ENCODE data around the gene AURKB. TPM values are rescaled to one million over a fixed set of nuclear protein-coding genes. Genes with fewer than 3 reads are reported as not detected.

The AURKB gene
- total and polyA plus RNA-seq, 10 of the 15 experiments (the other 5 are each of a cell fraction or from before 2014, with no cell fraction given) = 52.7 to 209 (median 128) TPM

DNA sequence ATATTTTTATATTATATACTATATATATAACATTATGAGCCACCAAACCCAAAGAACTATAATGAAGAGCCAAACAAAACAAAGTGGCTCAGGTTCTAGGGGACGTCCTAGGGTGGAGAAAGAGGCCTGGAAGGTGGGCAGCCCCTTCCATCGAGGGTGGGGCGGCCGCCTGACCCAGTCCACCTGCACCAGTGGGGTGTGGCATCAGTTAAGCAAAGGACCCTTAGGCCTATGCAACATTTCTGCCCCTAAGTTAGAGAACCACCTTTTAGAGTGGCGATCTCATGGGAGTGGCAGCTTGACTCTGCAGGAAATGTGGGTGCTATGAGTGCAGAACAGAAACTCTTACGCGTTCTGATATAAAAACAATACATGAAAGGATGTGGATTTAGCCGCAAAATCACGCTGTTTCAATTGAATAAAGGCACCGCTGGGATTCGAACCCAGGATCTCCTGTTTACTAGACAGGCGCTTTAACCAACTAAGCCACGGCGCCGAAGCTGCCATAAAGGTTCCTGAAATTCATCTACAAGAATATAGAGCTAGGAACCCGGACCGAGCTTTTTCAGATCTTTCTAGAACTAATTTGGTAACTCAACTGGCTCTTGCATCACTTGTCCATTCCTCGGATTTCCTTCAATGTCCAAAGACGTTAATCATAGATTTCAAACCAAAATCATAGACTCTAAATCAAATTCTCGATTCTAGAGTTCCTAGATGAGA lies 15.6 kb upstream of the AURKB start:
- Histone ChIP-seq H3K4me2 (ENCODE audit: control insufficient read depth, insufficient read depth) (peak overlapping the region; percentile 79), H3K36me3 (ENCODE audit: control insufficient read depth in 2 of 2, insufficient read depth in 2 of 2, low read length in 1 of 2) (peaks cover 24 to 27% of the 10 kb centered on the region in 2 experiments; a peak in 3 of 4 replicates), H3K4me3 (peak overlapping the region; percentile 44; the same call in 1 of the 2 replicates), H4K20me1 (ENCODE audit: control insufficient read depth, insufficient read depth) (no peaks in the 10 kb centered on the region; the same call in 1 of the 2 replicates), H2AFZ (ENCODE audit: control insufficient read depth, low read depth, low read length) (no peak overlapping the region), H3K4me1 (ENCODE audit: control insufficient read depth, insufficient read depth, low read length) (peaks cover 27% of the 10 kb centered on the region), H3K27ac (ENCODE audit: control insufficient read depth, insufficient read depth) (peak overlapping the region; percentile 54), H3K27me3 (replicated peaks in 1 of 2; ENCODE audit: control insufficient read depth in 2 of 2, insufficient read depth in 2 of 2, low read length in 1 of 2) (no peaks in the 10 kb centered on the region), H3K9ac (ENCODE audit: control insufficient read depth, insufficient read depth, low read length) (peak overlapping the region; percentile 60; the same call in 1 of the 2 replicates), H3K79me2 (ENCODE audit: control insufficient read depth, insufficient read depth, low read length) (no peaks in the 10 kb centered on the region), H3K9me3 (replicated peaks; ENCODE audit: control insufficient read depth, insufficient read depth, low read length) (no peaks in the 10 kb centered on the region)
- ATAC-seq (peak; percentile 2; the same call in 1 of the 3 replicates), FAIRE-seq (no peak), DNase-seq (ENCODE audit: low read depth, low spot score) (peak; percentile 68)
- in situ Hi-C loops (cut with MboI) (no loop called here), intact Hi-C loops (cut with micrococcal nuclease; ENCODE audit: unreplicated experiment) (loop anchor here (1.0 kb wide), 1 partner anchor 69 kb away; the partner anchor contains the start of gene SLC25A35)
- ChIA-PET SMC1A (ENCODE audit: uncharacterized antibody, unreplicated experiment) (interaction anchor here (0.8 to 6.7 kb wide), 11 partner anchors 22 to 166 kb away, joined by 3 to 64 read pairs (median 5); partner anchors contain the start of genes CTC1, PFAS, RANGRF and SLC25A35), POLR2A (interaction anchor here (0.6 to 9.0 kb wide), 8 partner anchors 16 to 103 kb away, joined by 3 to 161 read pairs (median 5); partner anchors contain the start of genes AURKB, BORCS6, CTC1 and PFAS), CTCF (interaction anchor here (0.8 to 2.6 kb wide), 7 partner anchors 21 to 668 kb away, joined by 3 to 7 read pairs (median 3); partner anchors contain the start of genes CTC1 and SLC25A35), RAD21 (ENCODE audit: unreplicated experiment) (interaction anchor here (0.9 to 6.5 kb wide), 8 partner anchors 18 to 75 kb away, joined by 3 to 117 read pairs (median 6); partner anchors contain the start of genes BORCS6, CTC1 and RANGRF)
- WGBS (ENCODE audit: insufficient coverage, insufficient replicate concordance, low lambda C conversion rate, missing lambda C conversion rate) = 10% methylated on average over 20 of the region's 20 CpGs
- no TSS peak for BruUV-seq (replicated peaks)
- TF ChIP-seq, protein P1, sequence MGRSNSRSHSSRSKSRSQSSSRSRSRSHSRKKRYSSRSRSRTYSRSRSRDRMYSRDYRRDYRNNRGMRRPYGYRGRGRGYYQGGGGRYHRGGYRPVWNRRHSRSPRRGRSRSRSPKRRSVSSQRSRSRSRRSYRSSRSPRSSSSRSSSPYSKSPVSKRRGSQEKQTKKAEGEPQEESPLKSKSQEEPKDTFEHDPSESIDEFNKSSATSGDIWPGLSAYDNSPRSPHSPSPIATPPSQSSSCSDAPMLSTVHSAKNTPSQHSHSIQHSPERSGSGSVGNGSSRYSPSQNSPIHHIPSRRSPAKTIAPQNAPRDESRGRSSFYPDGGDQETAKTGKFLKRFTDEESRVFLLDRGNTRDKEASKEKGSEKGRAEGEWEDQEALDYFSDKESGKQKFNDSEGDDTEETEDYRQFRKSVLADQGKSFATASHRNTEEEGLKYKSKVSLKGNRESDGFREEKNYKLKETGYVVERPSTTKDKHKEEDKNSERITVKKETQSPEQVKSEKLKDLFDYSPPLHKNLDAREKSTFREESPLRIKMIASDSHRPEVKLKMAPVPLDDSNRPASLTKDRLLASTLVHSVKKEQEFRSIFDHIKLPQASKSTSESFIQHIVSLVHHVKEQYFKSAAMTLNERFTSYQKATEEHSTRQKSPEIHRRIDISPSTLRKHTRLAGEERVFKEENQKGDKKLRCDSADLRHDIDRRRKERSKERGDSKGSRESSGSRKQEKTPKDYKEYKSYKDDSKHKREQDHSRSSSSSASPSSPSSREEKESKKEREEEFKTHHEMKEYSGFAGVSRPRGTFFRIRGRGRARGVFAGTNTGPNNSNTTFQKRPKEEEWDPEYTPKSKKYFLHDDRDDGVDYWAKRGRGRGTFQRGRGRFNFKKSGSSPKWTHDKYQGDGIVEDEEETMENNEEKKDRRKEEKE (IDR thresholded peaks at IDR 0.05) = no peak
- TF ChIP-seq SUZ12 (IDR thresholded peaks at IDR 0.05; ENCODE audit: unreplicated experiment) (no peak), POLR2AphosphoS2 (IDR thresholded peaks at IDR 0.05; ENCODE audit: low read depth, low read length) (no peak; the same call in 1 of the 2 replicates), NR2C2 (IDR thresholded peaks at IDR 0.05; ENCODE audit: borderline replicate concordance, control insufficient read depth, insufficient read length, low read depth) (no peak), SPI1 (IDR thresholded peaks at IDR 0.05; ENCODE audit: borderline replicate concordance, insufficient read depth, low read depth, low read length) (no peak), JUNB (IDR thresholded peaks at IDR 0.05) (no peak), BCL11A (IDR thresholded peaks at IDR 0.05; ENCODE audit: low read depth, low read length) (no peak)
- TF ChIP-seq, protein P2, sequence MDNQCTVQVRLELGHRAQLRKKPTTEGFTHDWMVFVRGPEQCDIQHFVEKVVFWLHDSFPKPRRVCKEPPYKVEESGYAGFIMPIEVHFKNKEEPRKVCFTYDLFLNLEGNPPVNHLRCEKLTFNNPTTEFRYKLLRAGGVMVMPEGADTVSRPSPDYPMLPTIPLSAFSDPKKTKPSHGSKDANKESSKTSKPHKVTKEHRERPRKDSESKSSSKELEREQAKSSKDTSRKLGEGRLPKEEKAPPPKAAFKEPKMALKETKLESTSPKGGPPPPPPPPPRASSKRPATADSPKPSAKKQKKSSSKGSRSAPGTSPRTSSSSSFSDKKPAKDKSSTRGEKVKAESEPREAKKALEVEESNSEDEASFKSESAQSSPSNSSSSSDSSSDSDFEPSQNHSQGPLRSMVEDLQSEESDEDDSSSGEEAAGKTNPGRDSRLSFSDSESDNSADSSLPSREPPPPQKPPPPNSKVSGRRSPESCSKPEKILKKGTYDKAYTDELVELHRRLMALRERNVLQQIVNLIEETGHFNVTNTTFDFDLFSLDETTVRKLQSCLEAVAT (IDR thresholded peaks at IDR 0.05) = no peak
- TF ChIP-seq, protein P3, sequence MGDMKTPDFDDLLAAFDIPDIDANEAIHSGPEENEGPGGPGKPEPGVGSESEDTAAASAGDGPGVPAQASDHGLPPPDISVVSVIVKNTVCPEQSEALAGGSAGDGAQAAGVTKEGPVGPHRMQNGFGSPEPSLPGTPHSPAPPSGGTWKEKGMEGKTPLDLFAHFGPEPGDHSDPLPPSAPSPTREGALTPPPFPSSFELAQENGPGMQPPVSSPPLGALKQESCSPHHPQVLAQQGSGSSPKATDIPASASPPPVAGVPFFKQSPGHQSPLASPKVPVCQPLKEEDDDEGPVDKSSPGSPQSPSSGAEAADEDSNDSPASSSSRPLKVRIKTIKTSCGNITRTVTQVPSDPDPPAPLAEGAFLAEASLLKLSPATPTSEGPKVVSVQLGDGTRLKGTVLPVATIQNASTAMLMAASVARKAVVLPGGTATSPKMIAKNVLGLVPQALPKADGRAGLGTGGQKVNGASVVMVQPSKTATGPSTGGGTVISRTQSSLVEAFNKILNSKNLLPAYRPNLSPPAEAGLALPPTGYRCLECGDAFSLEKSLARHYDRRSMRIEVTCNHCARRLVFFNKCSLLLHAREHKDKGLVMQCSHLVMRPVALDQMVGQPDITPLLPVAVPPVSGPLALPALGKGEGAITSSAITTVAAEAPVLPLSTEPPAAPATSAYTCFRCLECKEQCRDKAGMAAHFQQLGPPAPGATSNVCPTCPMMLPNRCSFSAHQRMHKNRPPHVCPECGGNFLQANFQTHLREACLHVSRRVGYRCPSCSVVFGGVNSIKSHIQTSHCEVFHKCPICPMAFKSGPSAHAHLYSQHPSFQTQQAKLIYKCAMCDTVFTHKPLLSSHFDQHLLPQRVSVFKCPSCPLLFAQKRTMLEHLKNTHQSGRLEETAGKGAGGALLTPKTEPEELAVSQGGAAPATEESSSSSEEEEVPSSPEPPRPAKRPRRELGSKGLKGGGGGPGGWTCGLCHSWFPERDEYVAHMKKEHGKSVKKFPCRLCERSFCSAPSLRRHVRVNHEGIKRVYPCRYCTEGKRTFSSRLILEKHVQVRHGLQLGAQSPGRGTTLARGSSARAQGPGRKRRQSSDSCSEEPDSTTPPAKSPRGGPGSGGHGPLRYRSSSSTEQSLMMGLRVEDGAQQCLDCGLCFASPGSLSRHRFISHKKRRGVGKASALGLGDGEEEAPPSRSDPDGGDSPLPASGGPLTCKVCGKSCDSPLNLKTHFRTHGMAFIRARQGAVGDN (IDR thresholded peaks at IDR 0.05) = no peak
- TF ChIP-seq, protein P4, sequence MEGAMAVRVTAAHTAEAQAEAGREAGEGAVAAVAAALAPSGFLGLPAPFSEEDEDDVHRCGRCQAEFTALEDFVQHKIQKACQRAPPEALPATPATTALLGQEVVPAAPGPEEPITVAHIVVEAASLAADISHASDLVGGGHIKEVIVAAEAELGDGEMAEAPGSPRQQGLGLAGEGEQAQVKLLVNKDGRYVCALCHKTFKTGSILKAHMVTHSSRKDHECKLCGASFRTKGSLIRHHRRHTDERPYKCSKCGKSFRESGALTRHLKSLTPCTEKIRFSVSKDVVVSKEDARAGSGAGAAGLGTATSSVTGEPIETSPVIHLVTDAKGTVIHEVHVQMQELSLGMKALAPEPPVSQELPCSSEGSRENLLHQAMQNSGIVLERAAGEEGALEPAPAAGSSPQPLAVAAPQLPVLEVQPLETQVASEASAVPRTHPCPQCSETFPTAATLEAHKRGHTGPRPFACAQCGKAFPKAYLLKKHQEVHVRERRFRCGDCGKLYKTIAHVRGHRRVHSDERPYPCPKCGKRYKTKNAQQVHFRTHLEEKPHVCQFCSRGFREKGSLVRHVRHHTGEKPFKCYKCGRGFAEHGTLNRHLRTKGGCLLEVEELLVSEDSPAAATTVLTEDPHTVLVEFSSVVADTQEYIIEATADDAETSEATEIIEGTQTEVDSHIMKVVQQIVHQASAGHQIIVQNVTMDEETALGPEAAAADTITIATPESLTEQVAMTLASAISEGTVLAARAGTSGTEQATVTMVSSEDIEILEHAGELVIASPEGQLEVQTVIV (IDR thresholded peaks at IDR 0.05; ENCODE audit: borderline replicate concordance, partially characterized antibody) = no peak

All from GM12878 (cell line).